ENCODE data around the gene SPCS2.

GRCh38 chr11:74925281-74925680 lies 23.8 kb upstream of the SPCS2 start:
- no peak for TF ChIP-seq CTCF (IDR thresholded peaks at IDR 0.05; ENCODE audit: insufficient read depth, low read depth, low read length)
- TF ChIP-seq EZH2 (IDR thresholded peaks at IDR 0.05; ENCODE audit: insufficient read depth, low read length) = no peak
